SK-N-MC (cell line): Measurements from ENCODE around the gene BICDL2.

ENCODE experiments used
- EZH2 ChIP-seq: fragments of 200-600 bp; sonication (generic); IDR thresholded peaks from one replicate; pipeline ENCODE4 v1.6.1; 2017; ENCODE audit warnings: antibody characterized with exemption
- FOXP2 ChIP-seq: optimal IDR thresholded peaks from 2 replicates; pipeline ENCODE3; 2011; ENCODE audit warnings: mild to moderate bottlenecking, moderate library complexity; ENCODE audit not compliant: insufficient read depth; ENCODE audit errors: extremely low read length, control extremely low read depth
- POLR2AphosphoS5 ChIP-seq: IDR thresholded peaks from 2 replicates; pipeline ENCODE4 v1.6.1; 2012; ENCODE audit warnings: mild to moderate bottlenecking, low read depth, low read length, borderline replicate concordance

- TF ChIP-seq POLR2AphosphoS5: no peak
- TF ChIP-seq EZH2: no peak
- TF ChIP-seq FOXP2: no peak
These were observed 26.2 kb downstream of the BICDL2 start for GRCh38 chr16:3010510-3010909.
